GM12864 (cell line): Measurements from ENCODE around the gene ZDHHC14.

ENCODE experiments used
- DNase-seq: peaks from one replicate; pipeline ENCODE4 v3.0.0-alpha.2; 2011; ENCODE audit warnings: low read depth
- H3K4me3 ChIP-seq: 2 replicates; pipeline ENCODE4 v1.5.1; 2011; ENCODE audit warnings: mild to moderate bottlenecking, low read depth, low read length, control low read depth
- CTCF ChIP-seq: IDR thresholded peaks from 2 replicates; pipeline ENCODE4 v1.5.1; 2011; ENCODE audit warnings: low read depth, mild to moderate bottlenecking, moderate library complexity, low read length, control low read depth, inconsistent platforms; ENCODE audit errors: missing control alignments

The ZDHHC14 gene

GRCh38 chr6:157627195-157627966 is 246.4 kb downstream of the ZDHHC14 start:
- TF ChIP-seq CTCF = no peak
- DNase-seq = no peak
- no peak overlapping the region for H3K4me3 ChIP-seq

- TF ChIP-seq CTCF = no peak
- DNase-seq = no peak
- no peak overlapping the region for H3K4me3 ChIP-seq
These were observed 247.5 kb downstream of the ZDHHC14 start for GRCh38 chr6:157628463-157628862.

GRCh38 chr6:157629220-157629619 is 248.2 kb downstream of the ZDHHC14 start:
- no peak for DNase-seq
- no peak overlapping the region for H3K4me3 ChIP-seq
- no peak for TF ChIP-seq CTCF

GRCh38 chr6:157630463-157631080 is 249.6 kb downstream of the ZDHHC14 start:
- TF ChIP-seq CTCF = no peak
- no peak for DNase-seq
- H3K4me3 ChIP-seq = no peak overlapping the region

- DNase-seq = no peak
- TF ChIP-seq CTCF = no peak
- no peak overlapping the region for H3K4me3 ChIP-seq
These were observed 250.4 kb downstream of the ZDHHC14 start for GRCh38 chr6:157631412-157631811.

- H3K4me3 ChIP-seq = no peak overlapping the region
- no peak for TF ChIP-seq CTCF
- DNase-seq = no peak
These were observed 251.0 kb downstream of the ZDHHC14 start for GRCh38 chr6:157631838-157632614.
